Mucosa of descending colon (tissue), 3 donors: Measurements from ENCODE around the gene NLRX1. TPM values are rescaled to one million over a fixed set of nuclear protein-coding genes. Genes with fewer than 3 reads are reported as not detected.

Source experiments
- ATAC-seq: fragments of 200-7000 bp; cut with Tn5 transposase; one replicate; pipeline ENCODE4 v1.9.1; 2020; ENCODE audit warnings: mild to moderate bottlenecking, moderate library complexity
- DNase-seq, 3 donors: peaks; one replicate each; pipeline ENCODE4 v3.0.0-alpha.2; 2020
- H3K36me3 ChIP-seq: fragments of 200-600 bp; one replicate; pipeline ENCODE4 v1.8.0; 2021; ENCODE audit warnings: low read depth, mild to moderate bottlenecking
- H3K4me1 ChIP-seq: fragments of 200-600 bp; one replicate; pipeline ENCODE4 v1.8.0; 2021; ENCODE audit warnings: low read depth, mild to moderate bottlenecking
- H3K4me3 ChIP-seq: fragments of 200-600 bp; one replicate; pipeline ENCODE4 v1.8.0; 2021; ENCODE audit warnings: mild to moderate bottlenecking
- H3K9me3 ChIP-seq: fragments of 200-600 bp; one replicate; pipeline ENCODE4 v1.8.0; 2021; ENCODE audit warnings: mild to moderate bottlenecking
- CTCF ChIP-seq: fragments of 200-600 bp; IDR thresholded peaks from one replicate; pipeline ENCODE4 v1.8.0; 2022; ENCODE audit warnings: antibody characterized with exemption, mild to moderate bottlenecking
- intact Hi-C, 2 donors: fragments of 100-400 bp; cut with DNase I in 1 of 2; cut with micrococcal nuclease in 1 of 2; formaldehyde crosslinking; loops; one replicate each; pipeline versions ENCODE4 v1.11.0 to v1.11.1; 2022; cut with DNase I, micrococcal nuclease
- long read RNA-seq, 2 donors: library from polyadenylated mRNA; unstranded; transcript quantifications; one replicate each; pipeline ENCODE4 v2.0.0, GENCODE V29; 2019 to 2021
- total RNA-seq, 3 donors: library from RNA; stranded (reverse); fragmentation: NEBNext Ultra II Directional in 2 of 3; extraction: Animal tissue kit (Norgen Biotek cat#: 25700) in 2 of 3; gene quantifications; one replicate each; pipeline versions ENCODE4 v1.2.1 to v1.2.4, GENCODE V29; 2021 to 2023
- donor health status: DM: no; HTN: no; CAD: no; lungs with moderate emphysema.
- donor health status: DM: no; HTN: no; CAD: no.
- donor health status: DM: no; HTN: yes; CAD: no.

The NLRX1 gene, protein sequence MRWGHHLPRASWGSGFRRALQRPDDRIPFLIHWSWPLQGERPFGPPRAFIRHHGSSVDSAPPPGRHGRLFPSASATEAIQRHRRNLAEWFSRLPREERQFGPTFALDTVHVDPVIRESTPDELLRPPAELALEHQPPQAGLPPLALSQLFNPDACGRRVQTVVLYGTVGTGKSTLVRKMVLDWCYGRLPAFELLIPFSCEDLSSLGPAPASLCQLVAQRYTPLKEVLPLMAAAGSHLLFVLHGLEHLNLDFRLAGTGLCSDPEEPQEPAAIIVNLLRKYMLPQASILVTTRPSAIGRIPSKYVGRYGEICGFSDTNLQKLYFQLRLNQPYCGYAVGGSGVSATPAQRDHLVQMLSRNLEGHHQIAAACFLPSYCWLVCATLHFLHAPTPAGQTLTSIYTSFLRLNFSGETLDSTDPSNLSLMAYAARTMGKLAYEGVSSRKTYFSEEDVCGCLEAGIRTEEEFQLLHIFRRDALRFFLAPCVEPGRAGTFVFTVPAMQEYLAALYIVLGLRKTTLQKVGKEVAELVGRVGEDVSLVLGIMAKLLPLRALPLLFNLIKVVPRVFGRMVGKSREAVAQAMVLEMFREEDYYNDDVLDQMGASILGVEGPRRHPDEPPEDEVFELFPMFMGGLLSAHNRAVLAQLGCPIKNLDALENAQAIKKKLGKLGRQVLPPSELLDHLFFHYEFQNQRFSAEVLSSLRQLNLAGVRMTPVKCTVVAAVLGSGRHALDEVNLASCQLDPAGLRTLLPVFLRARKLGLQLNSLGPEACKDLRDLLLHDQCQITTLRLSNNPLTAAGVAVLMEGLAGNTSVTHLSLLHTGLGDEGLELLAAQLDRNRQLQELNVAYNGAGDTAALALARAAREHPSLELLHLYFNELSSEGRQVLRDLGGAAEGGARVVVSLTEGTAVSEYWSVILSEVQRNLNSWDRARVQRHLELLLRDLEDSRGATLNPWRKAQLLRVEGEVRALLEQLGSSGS
- 10 to 100 TPM; 14.1 to 19.3 (median 16.3) TPM for total RNA-seq
- long read RNA-seq, donor 1, full-length matches to known transcripts = 9 of 50 reads
- long read RNA-seq, donor 1, partial matches to known transcripts = 13 of 50 reads
- long read RNA-seq, donor 1, other reads (novel, unspliced or antisense) = 28 of 50 reads
- long read RNA-seq, donor 2, partial matches to known transcripts = 3 of 3 reads
- long read RNA-seq, donor 2, other reads (novel, unspliced or antisense) = 0 of 3 reads

GRCh38 chr11:119168471-119169281 is at the start of gene NLRX1:
TSS of gene NLRX1 (plus strand) at chr11:119168725. CDS start at chr11:119171404, 2,679 bp downstream.
- H3K4me1 ChIP-seq = no peaks in the 10 kb centered on the region
- intact Hi-C loops = no loop called here
- H3K4me3 ChIP-seq = peak within 1 kb of the TSS; percentile 74
- ATAC-seq (peak; percentile 98), DNase-seq (peak; percentile 88 to 89 (median 89))
- H3K36me3 ChIP-seq = no peaks in the 10 kb centered on the region
- TF ChIP-seq CTCF = peak; percentile 94
- H3K9me3 ChIP-seq = no peaks in the 10 kb centered on the region

GRCh38 chr11:119118946-119119345 is 49.6 kb upstream of the NLRX1 start:
- no peaks in the 10 kb centered on the region for H3K9me3 ChIP-seq
- H3K4me3 ChIP-seq = no peak overlapping the region
- no peak for TF ChIP-seq CTCF
- intact Hi-C loops = no loop called here
- H3K4me1 ChIP-seq = peaks cover 9% of the 10 kb centered on the region
- no peak for DNase-seq
- H3K36me3 ChIP-seq = no peaks in the 10 kb centered on the region
- ATAC-seq = no peak

- no peak for TF ChIP-seq CTCF
- intact Hi-C loops = no loop called here
Measured at GRCh38 chr11:119120639-119121007, 47.9 kb upstream of the NLRX1 start.

GRCh38 chr11:119121008-119121810 is 47.3 kb upstream of the NLRX1 start, which contains the start of gene HINFP:
TSS of gene HINFP (plus strand) at chr11:119121580. CDS start at chr11:119126945, 5,365 bp downstream.
- Histone ChIP-seq H3K36me3 (no peaks in the 10 kb centered on the region), H3K4me3 (peak within 1 kb of the TSS; percentile 87), H3K4me1 (peaks cover 18% of the 10 kb centered on the region), H3K9me3 (no peaks in the 10 kb centered on the region)
- ATAC-seq = peak; percentile 96
- DNase-seq = peak; percentile 100
- TF ChIP-seq CTCF = no peak
- intact Hi-C loops = no loop called here

More at GRCh38 chr11:119120639-119121007, 47.9 kb upstream of the NLRX1 start:
- peaks cover 16% of the 10 kb centered on the region for H3K4me1 ChIP-seq
- H3K4me3 ChIP-seq = no peak overlapping the region
- H3K9me3 ChIP-seq = no peaks in the 10 kb centered on the region
- no peaks in the 10 kb centered on the region for H3K36me3 ChIP-seq
- ATAC-seq (no peak), DNase-seq (no peak)
